Measurements from ENCODE around the gene KRT82.
"Not testable (repeated sequence)": the region's sequence is repeated elsewhere in the genome, so short reads cannot be mapped to it uniquely, and the experiment has no call there.

The KRT82 gene

DNA sequence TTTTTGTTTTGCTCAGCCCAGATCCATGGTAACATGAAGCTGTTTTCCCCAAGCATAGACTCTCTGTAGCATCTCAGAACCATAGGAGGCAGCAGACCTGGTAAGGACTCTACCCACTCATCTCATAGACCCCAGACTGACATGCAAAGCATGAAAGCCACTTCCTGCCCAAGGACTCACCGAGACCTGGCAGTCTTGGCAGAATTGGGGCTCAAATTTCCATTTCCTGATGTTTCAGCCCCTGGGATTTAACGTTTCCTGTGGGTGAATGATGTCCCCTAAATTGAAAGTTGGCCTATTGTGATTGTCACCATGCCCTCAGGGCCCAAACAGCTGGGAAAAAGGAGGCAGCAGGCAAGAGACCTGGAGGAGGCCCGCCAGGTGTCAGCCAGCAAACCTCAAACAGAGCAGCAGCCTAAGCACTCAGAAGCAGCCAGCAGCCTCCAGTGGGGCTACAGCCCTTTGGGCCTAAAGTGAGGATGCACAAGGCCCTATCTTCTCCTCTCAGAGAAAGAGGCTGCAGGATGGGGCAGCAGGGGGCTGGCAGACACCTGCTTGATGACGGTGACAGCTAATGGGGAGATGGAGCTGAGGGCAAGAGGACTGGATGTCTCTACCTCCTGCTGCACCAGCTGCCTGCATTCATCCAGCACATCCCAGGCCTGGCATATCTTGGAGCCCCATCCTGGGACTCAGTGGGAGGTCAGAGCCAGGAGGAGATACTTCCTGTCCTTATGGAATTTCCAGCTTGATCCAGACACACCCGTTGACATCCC, 47.4 kb downstream of the KRT82 start:
- no peak for DNase-seq

DNA sequence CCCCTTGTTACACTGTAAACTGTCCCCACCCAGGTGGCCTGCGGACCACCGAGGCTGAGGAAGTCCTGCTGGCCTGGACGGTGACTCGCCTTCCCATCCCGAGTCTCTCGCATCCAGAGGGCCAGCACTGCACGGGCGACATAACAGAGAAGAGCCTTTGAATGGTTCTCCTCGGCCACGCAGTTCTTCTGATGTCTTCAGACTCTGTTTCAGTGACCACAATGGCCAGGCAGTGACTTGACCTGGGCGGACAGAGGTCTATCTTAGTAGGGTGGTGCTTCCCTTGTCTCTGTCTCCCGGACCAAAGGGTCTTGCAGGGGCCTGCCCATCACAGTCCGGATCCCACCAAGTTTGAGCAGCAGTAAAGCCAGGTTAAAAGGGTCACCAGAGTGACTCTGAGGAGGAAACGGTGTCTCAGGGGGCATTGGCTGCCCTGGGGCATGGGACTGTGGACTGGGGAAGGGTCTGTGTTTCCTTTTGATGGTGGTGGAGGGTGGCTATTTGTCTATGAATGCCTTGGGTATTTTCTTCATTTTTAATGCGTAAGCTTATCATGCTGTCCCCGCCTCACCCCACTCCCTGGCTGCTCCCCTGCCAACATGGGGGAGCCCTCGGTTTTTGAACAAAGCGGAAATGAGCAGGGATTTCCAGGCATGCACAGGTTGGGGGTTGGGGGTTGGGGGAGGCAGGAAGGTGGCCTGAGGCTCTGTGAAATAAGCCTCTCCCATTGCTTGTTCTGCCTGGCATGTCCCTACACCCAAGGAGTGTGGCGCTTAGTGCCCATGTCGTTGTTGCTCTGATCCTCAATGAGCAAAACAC, 49.2 kb downstream of the KRT82 start:
- DNase-seq, result no peak

DNA sequence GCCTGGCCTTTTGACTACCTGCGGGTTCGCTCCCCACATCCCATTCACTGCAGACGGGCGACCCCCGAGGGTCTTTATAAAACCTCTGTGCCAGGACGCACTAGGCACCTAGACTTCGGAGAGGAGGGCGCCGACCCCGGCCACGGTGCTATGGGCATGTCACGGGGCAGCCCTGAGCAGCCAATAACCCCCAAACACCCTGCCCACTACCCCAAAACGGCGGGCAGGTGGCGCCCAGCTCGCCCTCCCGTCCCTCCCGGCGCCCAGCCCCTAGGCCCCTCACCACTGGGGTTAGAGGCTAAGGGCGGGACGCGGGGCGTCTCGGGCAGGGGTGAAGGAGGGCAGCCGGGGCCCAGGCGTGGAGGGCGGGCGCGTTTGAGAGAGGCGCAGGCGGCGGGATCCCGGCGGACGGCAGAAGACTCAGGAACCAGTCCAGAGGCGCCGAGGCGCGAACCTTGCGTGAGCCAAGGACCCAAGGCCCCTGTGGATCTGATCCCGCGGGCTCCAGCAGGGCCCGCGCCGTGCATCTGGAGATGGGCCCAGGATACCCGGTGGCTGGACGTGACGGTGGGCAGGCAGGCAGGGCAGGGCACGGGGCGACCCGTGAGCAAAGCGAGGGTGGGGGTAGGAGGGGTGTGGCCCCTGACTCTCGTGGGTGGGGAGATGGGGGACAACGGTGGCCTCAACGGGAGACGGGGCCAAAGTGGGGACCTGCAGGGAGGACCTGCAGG, 49.9 kb downstream of the KRT82 start:
- no peak for DNase-seq

DNA sequence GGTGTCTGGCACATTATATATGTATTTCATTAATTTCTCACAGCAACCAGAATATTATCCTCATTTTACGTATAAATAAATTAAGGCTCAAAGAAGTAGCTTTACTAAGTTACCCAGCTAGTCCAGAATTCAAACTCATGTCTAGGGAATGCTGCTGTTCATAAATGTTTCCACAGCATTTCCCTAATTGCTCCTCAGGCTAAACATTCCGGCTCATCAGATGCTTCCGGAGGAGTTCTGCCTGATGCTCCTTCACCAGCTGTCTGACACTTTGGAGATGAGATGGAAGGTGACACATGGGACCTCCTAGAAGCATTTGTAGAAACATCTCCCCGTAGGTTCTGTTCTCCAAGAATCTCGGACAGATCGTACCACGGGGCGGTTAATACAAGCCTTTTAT, 51.0 kb downstream of the KRT82 start:
- DNase-seq, result no peak

DNA sequence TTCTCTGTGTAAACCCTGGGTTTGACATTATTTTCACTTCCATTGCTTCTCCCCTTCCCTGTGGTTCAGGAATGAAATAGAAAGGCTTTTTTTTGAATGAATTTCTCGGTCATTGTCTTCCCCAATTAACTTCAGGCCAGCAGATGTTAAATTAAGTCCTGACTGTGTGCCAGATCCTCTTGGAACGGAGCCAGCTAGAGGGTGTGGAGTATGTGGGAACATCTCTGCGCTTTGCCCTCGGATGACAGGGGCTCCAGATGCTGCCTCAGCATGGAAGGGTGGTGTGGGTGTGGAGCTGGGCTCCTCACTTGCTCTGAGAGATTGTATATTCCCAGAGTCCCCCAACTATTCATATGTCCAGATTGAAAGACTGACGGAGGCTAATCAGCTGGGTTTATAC, 51.9 kb downstream of the KRT82 start:
- peak; percentile 3 for DNase-seq

DNA sequence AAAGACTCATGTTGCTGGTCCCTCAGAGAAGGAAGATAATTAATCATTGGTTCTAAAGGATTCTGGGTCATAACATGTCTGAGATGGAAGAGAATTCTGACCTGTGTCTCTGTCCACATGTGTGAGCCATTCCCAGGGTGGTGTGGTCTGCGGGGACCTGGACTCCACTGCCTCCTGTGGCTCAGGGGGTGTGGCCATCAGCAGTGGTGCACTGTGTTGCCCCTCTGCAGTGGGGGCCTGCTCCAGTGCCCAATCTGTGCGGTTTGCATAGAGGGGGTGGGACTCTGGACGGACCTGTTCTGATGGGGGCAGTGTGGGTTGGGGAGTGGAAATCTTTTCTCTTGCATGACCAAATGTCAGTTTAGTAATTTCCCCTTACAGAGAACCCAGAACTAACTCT, 52.4 kb downstream of the KRT82 start:
- no peak for DNase-seq

DNA sequence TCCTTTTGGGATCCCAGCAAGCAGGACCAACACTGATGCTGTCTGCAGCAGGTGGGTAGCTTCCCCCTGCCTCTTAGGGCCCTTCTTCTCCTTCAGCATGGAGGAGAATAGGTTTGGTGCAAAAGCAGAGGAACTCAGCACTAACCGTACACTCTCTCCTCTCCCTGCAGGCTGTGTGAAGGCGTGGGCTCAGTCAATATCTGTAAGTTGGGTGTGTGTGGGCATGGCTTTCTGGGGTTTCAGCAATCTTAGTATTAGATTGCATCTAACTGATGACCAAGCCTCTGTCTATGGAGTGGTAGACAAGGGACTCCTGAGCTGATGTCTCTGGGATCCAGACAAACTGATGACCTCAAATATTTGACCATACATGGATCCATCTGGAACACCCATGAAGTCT, 53.2 kb downstream of the KRT82 start:
- DNase-seq, result no peak

DNA sequence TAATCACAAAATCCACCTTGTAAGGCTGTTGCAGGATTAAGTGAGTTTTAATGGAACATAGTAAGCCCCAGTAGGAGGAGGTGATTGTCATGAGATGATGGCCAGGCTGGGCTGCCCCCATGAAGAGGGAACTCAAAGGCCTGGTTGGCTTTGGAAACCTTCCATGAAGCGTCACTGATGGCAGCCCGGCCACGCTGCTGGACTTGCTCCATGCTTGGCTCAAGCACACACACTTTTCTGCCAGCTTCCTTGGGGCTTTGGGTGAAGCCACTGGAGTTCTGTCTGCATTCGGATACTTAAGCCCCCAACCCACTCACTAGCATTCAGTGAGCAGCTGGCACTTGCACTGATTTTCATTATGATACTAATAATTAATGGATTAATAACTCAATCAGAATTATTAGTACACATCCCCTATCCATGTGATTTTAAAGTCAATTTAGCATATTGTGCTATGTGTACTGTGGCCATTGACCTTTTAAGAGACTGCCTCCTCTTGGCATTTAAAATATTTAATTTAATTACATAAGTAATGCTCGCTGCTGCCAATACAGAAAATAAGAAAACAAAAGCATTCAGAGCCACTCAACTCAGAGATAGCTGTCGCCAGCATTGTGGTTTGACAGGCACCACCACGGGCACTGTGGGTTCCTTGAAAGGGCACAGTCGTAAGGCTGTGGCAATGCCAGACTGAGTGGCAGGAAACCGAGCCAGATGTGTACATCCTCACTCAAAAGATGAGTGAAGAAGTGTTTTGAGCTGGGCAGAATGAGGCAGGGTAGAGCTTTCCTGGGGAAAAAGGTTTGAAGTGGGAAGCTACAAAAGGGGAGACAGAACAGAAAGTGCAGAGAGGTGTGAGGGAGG, 54.7 kb downstream of the KRT82 start:
- no peak for DNase-seq

DNA sequence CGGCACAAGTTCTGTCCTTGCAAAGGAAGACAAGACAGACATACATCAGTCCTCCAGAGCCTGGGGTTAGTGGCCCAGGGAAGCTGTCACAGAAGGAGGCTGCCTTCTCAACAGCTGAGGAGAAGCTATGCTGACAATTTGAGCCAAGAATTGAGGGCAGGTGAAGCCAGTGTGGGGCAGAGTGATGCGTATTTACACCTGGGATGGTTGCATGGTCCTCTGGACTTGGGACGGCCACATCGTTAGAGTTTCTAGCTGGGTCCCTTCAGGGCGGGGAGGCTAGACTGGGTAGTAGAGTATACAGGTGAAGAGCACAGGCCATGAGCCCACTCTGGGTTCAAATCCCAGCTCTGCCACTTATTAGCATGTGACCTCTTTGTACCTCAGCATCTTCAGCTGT, 55.3 kb downstream of the KRT82 start:
- no peak for DNase-seq

DNA sequence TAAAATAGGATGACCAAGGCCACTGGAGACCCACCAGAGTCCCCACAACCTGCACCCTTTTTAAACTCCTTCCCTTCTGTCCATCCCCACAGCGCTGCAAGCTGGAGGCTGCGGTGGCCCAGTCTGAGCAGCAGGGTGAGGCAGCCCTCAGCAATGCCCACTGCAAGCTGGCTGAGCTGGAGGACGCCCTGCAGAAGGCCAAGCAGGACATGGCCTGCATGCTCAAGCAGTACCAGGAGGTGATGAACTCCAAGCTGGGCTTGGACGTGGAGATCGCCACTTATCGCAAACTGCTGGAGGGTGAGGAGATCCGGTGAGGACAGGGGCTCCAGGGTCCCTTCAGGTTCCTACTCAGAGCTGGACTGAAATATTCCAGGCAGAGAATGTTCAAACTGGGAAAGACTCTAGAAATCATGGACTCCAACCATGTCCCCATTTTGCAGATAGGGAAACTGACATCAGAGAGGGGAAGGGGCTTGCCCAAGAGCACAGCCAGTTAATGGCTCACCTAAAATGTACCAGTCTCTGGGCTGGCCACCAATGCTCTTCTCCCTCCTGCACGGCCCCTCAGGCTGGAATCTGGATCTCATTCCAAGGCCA, 56.0 kb downstream of the KRT82 start:
- no peak for DNase-seq

DNA sequence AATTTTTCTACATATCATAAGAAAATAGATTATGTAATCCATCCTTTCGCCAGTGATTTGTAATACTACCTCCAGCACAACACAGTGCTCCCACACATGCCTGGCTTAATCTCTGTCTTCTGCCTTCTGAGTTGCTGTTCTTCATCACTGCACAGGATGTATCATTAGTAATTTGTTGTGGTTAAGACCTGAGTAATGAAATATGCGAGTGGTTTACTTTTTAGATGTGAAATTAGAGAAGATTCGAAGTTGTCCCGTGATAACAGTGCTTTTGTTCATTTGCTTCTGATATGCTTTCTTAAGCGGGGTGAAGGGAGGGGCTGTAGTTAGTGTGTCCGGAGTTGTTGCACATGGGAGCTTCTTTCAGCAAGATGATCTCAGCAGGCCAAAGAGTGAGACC, 56.9 kb downstream of the KRT82 start:
- DNase-seq, result no peak

DNA sequence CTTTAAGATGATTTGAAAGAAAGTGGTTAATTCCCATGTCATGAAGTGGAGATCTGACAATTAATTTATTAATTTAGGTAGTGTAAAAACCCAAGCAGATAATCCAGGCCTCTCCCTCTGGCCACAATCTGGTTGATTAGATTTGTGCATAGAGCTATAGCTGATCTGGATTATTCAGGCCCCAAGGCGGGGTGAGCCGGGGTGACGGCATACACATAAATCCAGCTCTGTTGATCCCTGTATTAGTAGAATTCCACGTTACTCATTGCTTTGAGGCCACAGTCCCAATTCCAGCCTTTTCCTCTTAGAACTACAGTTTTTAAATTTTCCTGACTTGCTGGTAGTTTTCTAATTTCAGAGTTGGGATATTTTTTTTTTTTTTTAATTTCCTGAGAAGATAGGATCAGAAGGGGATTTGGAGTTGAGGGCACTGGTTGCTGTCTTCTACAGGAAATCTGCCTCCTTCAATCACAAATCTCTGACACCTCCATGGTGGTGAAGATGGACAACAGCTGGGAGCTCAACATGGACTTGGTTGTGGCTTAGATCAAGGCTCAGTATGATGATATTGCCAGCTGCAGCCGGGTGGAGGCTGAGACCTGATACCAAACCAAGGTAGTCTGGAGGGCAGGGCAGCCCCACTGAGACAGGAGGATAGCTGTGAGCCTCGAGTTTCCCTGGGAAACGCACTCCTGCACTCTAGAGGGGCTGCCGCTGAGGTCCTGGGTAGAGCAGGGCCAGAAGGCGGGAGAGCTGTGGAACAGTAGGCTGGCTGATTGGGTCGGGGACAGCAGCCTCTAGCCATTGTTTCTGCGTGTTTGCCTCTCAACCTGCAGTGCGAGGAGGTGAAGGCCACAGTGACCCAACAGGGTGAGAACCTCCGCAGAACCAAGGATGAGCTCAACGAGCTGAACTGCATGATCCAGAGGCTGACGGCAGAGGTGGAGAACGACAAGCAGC, 58.3 kb downstream of the KRT82 start:
- no peak for DNase-seq

DNA sequence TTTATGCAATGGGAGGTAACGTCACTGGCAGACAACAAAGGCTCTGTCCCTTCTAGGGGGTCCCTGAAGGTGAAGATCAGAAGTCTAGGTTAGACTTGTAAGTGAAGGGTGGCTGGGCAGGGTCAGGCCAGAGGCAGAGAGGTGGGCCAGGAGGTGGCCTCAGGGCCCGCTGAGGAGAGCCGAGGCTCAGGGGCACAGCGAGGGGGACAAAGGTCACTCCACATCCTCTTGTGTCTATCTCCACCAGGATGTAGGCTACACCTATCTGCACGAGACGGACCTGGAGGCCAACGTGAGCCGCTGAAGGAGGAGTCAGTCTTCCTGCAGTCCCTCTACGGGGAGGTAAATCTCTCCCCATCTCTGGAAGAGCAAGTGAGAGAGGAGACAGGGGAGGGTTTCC, 59.1 kb downstream of the KRT82 start:
- DNase-seq, result no peak

DNA sequence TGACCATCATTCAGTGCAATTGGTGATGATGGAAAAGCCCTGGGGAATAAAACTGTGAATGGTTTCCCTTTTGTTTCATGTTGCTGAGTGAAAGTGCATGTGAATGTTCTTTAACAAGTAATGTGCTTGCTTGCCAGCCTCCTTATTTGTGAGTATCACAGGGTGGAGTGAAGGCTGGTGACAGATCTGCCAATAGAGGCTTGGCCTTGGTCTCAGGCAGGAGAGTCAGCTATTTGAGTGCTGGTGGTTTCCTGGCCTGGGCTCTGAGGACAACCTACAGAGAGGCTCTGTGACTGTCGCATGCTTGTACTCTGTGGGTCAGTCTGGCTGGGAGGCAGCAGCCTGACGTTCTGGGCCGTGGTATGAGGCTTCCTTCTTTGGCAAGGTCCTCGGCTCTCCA, 59.5 kb downstream of the KRT82 start:
- no peak for DNase-seq

DNA sequence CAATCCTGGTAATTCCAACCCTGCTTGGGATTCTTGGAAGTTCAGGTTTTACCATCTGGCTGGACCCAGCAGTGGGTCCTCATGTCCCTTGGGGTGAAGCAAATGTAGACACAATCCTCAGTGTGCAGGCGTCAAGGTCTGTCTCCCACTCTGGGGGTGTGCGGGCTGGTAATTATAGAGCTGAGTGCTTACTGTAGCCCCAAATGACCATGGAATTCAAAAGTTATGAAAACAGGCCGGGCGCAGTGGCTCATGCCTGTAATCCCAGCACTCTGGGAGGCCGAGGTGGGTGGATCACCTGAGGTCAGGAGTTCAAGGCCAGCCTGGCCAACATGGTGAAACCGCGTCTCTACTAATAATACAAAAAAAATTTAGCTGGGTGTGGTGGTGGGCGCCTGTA, 61.1 kb downstream of the KRT82 start:
- not testable (repeated sequence) for DNase-seq

DNA sequence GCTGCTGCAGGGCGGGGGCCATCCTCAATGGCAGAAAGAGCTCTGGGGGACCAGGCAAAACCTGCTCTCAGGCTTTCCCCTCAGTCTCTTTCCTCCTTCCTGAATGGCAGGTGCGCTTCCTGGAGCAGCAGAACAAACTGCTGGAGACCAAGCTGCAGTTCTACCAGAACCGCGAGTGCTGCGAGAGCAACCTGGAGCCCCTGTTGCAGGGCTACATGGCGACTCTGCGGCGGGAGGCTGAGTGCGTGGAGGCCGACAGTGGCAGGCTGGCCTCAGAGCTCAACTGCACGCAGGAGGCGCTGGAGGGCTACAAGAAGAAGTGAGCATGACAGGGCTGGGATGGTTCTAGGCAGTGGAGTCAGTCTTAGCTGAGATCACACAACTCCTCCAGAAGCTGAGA, 62.0 kb downstream of the KRT82 start:
- no peak for DNase-seq

Measured in NCI-H2081 treated with DMSO at 0.1 percent for 48 hours (cell line).